T-helper 9 cell (primary cell): ENCODE data around the gene TMEM229B.

Experiments used
- DNase-seq: peaks from one replicate; pipeline ENCODE4 v3.0.0-alpha.2; 2020

Gene TMEM229B

DNA sequence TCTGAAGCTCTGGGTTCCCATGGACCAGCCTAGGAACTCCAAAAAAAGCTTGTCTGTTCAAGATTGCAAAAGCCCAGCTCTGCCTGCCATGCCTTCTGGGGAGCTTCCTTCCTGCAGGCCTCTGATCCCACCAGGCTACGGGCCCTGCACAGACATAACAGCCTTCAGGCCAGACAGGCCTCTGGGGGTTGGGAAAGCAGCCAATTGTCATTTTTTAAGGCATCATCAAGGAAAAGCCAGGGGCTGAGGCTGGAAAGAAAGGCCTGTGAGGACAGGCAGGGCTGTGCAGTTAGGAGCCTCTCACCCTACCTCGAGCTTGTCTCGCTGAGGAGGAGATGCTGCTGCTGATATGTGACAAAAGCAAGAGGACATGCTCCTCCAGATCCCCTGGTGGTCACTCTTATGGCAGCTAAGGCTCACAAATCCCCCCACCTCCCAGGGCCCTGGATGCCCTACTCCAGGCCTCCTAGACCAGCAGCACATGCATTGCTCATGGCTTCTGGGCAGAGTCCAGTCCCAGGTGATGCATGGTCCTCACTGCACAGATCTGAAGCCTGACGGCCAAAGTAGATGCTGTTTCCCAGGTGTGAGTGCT, 2.9 kb downstream of the TMEM229B start:
- DNase-seq: no peak

DNA sequence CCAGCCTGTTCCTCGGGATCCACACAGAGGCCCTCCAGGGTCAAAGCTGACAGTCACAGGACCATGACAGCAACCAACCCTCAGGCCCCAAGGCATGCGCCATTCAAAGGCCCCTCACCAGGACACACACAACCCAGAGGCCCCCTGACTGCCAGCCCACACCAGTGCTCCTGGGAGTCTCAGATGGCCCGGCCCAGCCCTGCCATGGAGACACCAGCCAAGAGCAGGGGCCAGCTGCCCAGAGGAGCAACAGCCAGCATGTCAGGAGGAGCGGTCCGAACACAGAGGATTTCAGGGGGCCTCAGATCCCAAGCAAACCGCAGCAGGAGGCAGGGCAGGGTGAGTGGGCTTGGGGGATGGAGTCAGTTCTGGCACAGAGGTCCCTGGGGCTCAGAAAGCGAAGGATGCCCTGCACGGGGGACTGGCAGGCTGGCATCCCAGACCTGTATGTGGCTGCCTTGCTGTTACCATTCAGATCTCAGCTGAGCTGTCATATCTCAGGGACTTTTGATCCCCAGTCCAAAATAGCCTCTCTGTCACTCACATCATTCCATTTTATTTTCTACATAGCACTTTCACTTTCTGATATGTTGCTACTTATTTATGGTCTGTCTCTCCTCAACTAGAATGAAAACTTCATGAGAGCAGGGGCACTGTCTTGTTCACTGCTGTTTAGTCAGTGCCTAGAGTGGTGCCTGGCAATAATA, 4.8 kb downstream of the TMEM229B start:
- DNase-seq: no peak

DNA sequence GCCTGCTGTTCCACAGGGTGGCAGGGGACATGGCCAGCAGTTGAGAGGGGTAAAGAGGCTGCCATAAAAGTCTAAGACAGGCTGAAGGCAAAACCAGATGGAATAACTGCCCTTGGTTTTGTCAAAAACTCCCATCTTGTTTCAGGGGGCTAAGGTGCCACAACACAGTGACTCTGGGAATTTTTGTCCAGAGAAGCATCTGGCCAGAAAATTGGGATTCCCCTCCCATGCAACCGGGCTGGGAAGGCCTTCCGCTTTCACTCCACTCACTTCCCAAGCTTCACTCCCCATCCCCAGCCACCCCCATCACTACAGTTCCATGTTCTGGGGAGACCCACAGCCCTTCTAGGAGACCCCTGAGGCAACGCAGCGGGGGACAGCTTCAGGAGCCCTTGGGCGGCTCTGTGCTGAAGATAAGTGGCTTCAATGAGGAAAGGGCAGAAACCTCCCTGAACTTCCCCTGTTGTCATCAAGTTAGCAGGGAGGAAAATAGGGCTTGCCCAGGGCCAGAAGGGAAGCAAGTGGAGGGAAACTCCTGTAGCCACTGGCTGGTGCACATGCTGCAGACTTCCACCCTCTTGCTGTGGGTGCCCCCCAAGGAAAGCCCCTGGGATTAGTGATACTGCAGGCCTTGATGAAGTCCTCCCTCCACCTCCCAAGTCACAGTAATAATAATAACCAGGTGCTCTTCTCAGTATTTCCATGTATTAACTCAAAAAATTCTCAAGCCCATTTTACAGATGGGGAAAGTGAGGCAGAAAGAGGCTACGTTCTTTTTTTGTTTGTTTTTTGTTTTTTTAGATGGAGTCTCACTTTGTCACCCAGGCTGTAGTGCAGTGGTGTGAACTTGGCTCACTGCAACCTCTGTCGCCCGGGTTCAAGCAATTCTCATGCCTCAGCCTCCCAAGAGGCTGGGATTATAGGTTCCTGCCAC, 6.0 kb downstream of the TMEM229B start:
- no peak for DNase-seq

GRCh38 chr14:67480011-67480410, 8.5 kb downstream of the TMEM229B start:
- no peak for DNase-seq

GRCh38 chr14:67478800-67479084, 9.8 kb downstream of the TMEM229B start:
- no peak for DNase-seq

DNA sequence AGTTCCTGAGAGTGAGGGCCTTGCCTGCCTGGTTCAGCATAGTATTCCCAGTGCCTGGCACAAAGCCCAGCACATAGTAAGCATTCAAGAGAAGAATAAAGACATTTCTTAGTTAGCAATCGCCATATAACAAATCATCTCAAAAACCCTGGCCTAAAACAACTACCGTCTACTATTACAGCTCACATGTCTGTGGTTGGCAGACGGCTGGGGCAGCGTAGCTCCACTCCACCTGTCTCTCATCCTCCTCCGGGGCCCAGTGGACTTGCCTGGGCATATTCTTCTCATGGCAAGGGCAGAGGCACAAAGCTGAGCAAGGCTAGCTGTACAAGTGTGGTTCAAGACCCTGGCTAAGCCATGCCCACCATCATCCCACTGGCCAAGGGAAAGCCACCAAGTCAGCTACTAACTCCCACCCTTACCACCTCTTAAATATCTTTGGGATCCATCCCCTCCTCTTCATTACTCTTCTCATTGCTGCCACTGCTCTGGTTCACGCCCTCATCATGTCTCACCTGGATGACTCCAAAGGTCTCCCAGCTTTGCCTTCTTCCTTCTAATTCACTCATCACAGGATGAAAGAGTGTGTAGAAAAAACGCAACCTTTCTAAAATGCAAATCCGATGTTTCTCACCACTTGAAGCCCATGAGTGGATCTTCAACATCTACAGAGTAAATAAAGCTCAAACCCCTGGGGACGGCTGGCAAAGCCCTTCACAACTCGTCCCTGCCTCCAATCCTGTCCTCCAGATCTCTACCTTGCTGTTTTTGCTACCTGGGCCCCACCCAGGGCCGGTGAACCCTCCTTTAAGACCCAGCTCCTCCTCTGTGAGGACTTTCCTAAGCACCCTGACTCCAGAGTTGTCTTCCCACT, 10.4 kb downstream of the TMEM229B start:
- no peak for DNase-seq

DNA sequence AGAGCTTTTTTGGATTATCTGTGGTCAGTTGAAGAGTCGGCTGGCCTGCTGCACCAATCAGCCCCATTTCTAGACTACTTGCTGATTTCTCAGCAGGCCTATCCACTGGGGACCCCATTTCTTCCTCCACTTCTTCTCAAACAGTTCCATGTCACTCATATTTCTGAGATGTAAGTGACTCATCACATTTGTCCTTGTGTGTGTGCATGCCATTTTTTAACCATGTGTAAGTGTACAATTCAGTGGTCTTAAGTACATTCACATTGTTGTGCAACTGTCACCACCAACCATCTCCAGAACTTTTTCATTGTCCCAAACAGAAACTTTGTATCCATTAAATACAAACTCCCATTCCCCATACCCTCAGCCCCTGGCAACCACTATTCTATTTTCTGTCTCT, 14.2 kb downstream of the TMEM229B start:
- DNase-seq: no peak

DNA sequence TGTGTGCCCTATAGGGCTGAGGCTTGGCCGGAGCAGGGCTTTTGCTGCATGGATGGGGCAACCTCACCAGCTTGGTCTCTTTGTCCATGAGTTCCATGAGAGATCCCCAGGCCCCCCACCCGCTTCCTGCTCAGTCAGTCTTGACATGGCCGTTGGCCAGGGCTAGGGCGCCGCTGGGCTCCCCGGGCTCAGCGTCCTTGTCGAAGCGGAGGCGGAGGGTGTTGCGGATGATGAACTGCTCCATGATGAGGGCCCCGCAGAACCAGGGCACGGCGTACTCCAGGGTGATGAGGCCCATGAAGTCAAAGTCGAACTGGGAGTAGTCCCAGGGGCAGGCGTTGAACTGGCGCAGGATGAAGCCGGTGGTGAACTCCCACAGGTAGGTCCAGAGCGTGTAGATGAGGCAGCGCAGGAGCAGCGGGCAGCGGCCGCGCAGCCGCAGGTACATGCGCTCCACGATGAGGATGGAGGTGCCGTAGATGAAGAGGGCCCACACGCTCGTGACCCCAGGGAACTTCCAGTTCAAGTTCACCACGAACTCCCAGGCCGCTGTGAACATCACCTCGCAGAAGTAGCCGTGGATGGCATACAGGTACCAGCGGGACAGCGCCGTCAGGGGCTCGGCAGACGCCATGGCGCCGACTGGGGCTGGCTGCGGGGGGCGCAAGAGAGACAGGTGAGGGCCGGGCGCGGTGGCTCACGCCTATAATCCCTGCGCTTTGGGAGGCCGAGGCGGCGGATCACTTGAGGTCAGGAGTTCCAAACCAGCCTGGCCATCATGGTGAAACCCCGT, 15.0 kb downstream of the TMEM229B start:
- no peak for DNase-seq

GRCh38 chr14:67472726-67473125, 15.8 kb downstream of the TMEM229B start:
- no peak for DNase-seq

DNA sequence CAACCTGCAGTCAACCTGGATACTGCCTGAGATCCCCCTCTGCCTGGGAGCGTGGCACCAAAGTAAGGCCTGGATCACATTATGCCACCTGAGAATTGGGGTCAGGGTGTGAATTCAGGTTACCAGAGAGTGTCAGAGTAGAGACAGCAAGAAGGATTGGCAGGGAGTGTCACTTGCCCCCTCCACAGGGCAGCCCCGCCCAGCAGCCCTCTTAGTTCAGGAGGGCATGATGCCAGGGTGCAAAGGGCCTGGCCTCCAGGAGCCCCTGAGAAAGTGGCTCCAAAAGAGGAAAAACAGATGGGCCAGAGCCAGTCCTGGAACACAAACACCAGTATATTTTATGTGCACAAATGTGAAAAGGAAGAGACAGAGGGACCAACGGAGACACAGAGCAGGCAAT, 18.6 kb downstream of the TMEM229B start:
- DNase-seq: no peak

DNA sequence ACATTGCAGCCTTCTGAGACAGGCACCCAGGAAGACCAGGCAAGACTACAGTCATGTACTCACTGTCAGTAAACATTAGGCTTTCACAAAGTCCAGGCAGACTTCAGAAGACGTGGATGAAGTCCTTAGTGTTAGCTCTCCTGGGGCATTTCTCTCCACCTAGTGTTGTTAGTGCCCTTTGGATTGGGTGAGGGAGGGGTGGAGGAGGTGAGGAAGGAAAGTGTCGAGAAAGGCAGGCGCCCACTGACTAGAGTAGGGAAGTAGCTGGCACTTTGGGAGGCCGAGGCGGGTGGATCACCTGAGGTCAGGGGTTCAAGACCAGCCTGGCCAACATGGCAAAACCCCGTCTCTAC, 20.2 kb downstream of the TMEM229B start:
- no peak for DNase-seq

GRCh38 chr14:67467134-67467533, 21.4 kb downstream of the TMEM229B start:
- no peak for DNase-seq

GRCh38 chr14:67464879-67465278, 23.6 kb downstream of the TMEM229B start:
- DNase-seq: no peak

DNA sequence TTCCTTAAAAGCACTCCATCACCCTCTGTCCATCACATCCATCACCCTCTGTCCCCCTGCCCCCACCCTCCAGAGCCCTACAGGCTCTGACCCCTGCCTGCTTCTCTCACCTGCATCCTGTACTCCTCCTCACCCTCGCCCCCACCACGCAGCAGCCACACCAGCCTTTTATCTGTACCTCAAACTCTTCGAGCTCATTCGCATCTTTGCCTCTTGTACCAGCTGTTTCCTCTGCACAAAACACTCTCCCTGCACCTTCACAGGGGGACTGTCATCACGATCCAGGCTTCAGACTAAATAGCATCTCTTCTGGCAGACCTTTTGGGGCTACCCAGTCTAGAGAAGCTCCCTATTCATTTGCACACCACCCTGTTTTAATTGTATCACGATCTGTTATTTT, 24.1 kb downstream of the TMEM229B start:
- DNase-seq: no peak

DNA sequence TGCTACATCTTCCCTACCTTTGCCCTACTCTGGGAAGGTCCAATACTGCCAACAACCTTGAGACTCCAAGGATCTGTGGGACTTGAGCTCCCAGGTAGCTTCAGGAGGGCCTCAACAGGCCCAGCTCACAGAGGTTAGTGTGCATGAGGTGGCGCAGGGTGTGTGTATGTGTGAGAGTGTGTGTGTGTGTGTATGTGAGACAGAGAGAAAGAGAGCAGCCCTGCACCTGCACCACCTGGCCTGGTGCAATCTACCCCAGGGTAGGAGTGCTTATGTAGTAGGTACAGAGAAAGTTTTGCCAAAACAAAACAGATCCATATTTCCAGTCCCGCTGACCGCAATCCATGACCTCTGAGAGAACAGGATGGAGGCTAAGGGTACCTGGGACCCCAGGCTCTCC, 24.6 kb downstream of the TMEM229B start:
- DNase-seq: no peak

DNA sequence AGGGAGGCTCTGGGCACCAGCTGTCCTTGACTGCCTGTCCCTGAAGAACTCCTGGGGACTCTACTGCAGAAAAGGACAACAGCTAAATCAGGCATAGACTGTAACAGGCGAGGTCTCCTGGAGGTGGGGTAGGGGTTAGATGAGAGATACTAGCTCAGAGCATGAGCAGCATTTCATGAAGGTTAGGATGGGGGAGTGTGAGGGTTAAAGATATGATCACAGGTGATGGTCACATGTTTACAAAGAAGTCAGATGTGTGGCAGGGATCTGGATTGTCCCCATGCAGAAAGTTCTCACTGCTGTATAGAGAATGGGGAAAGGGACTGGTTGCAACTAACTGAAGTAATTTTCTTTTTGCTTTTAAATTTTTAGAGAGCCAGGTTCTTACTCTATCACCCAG, 26.5 kb downstream of the TMEM229B start:
- no peak for DNase-seq

- DNase-seq: no peak
Measured at GRCh38 chr14:67461341-67461985, 27.1 kb downstream of the TMEM229B start.

DNA sequence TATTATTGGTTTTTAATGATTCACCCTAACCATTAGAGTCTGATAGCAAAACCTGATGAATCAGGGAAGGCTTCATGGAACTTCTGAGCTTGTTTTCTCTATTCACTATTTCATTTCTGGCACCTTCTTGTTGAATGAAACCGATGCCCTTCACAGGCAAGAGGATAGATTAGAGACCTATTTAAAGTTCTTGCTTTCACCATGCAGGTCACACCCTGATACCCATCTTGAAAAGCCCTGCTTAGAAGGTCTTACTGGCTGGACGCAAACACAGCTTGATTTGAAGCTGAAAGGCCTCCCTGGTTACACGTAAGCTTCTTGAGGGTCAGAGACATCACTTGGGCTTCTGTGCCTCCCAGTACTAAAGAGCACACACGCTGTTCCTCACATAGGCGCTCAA, 29.2 kb downstream of the TMEM229B start:
- no peak for DNase-seq

DNA sequence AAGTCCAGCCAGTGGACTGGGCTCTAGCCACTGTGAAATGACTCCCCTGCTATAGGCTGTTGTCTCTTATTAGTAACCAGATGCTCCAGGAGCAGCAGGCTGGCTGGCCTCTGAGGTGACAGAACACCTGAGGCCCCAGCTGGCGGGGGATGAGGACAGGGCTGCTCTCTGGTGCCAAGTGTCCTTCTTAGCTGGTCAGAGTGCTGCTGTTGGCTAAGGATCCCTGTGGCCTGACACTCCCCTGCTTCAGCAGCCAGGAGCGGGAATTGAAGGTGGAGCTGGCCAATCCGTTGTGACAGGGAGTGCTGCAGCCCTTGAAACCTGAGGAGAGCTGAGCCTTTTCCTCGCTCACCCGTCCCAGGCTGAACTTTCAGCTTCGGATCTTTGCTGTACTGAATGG, 30.7 kb downstream of the TMEM229B start:
- DNase-seq: no peak

- no peak for DNase-seq
Measured at GRCh38 chr14:67456732-67457131, 31.8 kb downstream of the TMEM229B start.

DNA sequence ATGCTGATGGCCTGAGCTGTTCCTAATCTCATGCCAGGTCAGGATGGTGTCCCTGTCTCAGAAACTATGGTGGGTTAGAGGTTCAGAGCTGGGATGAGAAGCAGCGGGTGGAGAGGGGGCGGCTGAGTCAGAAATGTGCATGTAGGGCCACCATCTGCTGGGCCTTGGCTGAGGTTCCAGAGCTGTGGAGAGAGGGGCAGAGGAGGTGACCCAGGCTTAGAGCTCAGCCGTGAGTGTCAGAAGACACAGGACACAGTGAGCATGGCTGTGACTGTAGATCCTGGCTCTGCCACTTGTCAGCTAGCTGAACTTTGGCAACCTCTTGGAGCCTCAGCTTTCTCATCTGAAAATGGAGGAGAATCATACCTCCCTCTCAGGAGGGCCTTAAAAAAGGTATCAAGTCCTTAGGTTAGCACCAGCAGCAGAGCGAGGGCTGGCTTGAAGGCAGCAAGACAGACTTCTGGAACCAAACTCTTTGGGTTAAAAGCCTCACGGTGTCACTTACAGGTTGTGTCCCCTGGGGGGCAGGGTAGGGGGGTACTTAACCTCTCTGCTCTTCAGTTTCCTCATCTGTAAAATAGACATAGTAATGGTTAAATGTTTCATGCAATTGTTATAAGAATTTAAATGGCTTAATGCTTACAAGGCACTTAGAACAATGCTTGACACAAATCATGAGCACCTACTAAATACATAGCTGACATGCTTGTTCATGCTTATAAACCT, 34.8 kb downstream of the TMEM229B start:
- DNase-seq: no peak
